HG03378 (cell line): ENCODE data around the gene LRRC1.
"Not testable (repeated sequence)": the region's sequence is repeated elsewhere in the genome, so short reads cannot be mapped to it uniquely, and the experiment has no call there.

Source experiments
- ATAC-seq: cut with Tn5 transposase; IDR thresholded peaks from one replicate; pipeline ENCODE4 v1.9.1; 2021; ENCODE audit warnings: mild to moderate bottlenecking, moderate library complexity; ENCODE audit not compliant: unreplicated experiment

LRRC1 gene

GRCh38 chr6:53792016-53792415, 2.8 kb upstream of the LRRC1 start:
- ATAC-seq = no peak

- no peak for ATAC-seq
Observed at GRCh38 chr6:53792973-53793317, 1.9 kb upstream of the LRRC1 start.

GRCh38 chr6:53793318-53794136, 1.3 kb upstream of the LRRC1 start:
- ATAC-seq = peak; percentile 24

GRCh38 chr6:53794137-53794719, 577 bp upstream of the LRRC1 start:
- peak; percentile 63 for ATAC-seq

DNA sequence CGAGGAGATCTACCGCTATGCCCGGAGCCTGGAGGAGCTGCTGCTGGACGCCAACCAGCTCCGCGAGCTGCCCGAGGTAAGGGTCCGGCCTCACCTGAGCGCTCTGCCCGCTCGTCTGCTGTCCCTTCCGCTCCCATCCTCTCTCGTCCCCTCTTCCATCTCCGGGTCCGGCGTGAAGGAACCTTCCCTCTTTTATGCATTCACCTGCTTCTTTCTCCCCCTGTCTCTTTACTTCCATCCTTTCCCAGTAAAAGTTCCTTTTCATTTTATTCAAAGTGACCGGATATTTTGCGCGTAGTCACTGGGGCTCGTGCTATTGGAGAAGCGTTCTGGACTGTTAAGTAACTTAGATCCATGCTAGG, 516 bp downstream of the LRRC1 start:
- ATAC-seq = no peak

- ATAC-seq = no peak
Observed at GRCh38 chr6:53795702-53796450, 1.1 kb downstream of the LRRC1 start.

- no peak for ATAC-seq
Observed at GRCh38 chr6:53796451-53796780, 1.6 kb downstream of the LRRC1 start.

DNA sequence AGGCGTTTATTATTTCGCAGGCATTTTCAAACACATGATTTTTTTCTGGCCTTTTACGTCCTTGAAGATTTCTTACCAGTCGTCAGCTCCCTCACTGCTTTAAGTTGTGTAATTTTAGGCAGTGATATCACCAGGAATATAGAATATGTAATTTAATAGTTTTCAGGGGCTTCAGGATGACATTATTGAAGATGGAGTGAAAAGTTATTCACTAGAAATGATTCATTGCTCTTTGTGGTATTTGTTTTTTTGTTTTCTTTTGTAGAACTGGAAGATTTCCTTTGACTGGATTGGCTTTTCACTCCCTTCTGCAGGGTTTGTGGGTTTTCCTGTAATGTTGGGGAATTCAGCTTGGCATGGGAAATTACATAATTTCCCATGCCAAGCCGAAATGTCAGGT, 2.0 kb downstream of the LRRC1 start:
- ATAC-seq = no peak

- ATAC-seq = no peak
Observed at GRCh38 chr6:53797304-53797703, 2.5 kb downstream of the LRRC1 start.

DNA sequence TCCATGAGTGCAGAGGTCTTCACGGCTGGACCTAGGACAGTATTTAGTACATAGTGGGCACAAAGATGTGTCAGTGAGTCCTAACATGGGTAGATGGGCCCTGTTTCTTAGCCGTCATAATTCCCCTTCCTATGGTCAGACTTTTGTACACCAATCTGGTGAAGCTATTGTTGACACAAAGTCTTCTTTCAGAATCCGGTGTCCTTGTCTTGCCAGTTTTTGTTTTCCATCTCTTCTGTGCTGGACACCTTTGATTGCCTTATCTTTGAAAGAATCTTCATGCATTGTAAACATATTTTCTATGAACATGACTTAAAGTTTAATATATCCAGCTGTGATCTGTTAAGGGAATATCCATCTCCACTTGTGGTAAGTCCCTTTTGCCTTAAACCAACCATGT, 4.5 kb downstream of the LRRC1 start:
- no peak for ATAC-seq

- ATAC-seq = no peak
Observed at GRCh38 chr6:53801022-53801421, 6.2 kb downstream of the LRRC1 start.

DNA sequence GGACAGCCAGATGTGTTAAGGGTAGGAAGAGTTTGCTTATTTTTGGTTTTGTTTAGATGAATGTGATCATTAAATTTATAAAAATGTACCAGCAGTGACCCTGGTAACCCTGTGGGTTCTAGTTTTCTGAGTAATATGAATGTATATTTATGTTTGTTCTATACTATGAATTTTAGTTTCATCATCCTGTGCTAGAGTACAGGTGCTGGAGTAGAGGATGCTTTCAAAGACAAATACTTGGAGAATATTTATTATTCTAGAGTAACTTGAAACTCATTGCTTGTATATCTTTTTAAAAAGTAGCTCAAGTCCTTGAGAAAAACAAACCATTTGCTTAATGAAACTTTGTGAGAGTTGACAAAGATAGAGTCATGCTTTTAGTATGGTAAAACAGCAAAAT, 7.8 kb downstream of the LRRC1 start:
- no peak for ATAC-seq

DNA sequence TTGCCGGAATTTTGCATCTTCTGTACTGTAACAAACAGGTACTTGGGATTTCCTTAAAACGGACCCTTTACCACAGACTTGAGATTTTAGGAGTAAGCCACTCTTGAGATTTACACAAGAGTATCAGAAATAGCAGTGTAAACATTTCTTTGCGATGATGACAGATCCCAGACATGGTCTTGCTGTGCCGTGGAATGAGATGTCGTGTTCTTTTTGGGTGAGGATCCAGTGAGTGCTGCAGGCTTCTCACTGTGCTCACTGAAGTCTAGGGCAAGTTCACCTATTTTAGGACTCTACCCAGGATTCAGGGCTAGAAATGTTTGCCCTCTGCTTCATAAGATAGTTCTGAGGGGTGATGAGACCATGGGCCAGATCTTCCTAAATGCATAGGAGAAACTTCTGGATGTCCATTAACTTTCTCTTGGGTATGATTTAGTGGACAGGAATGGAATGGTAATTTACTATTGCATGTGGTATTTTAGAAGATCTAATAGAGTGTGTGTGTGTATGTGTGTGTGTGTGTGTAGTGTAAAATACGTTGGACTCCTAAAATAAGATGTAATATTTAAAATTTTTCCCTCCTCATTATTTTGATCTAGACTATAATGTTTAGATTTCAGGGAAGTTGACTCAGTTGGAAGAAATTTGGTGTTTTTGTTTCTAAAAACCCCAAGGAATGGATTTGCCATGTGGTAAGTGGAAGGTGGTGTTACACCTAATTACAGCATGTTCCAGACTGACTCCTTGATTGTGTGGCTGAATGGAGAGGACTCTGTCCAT, 8.5 kb downstream of the LRRC1 start:
- no peak for ATAC-seq

GRCh38 chr6:53805016-53805415, 10.2 kb downstream of the LRRC1 start:
- ATAC-seq = no peak

DNA sequence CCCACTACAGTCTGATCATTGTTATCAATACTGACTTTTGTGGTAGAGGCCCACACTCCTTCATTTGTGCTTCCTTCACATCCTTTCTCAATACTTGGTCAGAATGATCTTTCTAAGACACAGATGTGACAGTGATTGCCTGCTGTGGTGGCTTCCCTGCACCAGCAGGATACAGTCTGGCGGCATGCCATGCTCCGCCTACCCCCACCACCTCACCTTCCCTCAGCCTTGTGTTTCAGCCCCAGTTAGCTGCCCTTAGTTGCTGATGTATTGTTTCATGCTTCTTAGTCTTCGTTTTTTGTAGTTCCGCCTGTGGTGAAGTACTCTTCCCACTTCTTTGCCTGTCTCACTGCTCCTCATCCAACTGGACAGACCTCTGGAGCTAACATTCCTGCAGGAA, 10.9 kb downstream of the LRRC1 start:
- no peak for ATAC-seq

- not testable (repeated sequence) for ATAC-seq
Observed at GRCh38 chr6:53807606-53808005, 12.8 kb downstream of the LRRC1 start.

DNA sequence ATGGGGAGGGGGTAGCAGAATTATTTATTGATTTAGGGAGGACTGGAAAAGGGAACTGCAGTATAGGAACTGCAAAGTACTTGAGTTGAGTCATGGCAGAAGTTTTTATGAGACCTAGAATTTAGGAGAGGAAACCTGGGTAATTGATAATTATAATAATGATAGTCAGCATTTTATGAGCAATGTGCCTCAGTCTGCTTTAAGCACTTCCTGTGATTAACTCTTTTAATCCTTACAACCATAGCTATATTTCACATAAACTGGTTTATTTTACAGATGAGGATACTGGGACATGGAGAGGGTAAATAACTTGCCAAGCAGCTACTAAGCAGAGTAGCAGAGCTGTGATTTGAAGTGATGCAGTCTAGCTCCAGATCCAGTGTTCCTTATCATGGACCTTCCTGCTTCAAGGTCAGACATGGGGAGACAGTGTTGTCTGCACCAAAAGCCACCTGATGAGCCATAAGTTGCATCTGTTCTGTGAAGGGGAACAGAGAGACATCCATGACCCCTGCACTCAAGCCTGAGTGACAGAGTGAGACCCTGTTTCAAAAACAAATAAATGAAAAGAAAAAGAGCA, 13.6 kb downstream of the LRRC1 start:
- ATAC-seq = no peak

GRCh38 chr6:53809691-53810090, 14.9 kb downstream of the LRRC1 start:
- no peak for ATAC-seq

- peak; percentile 94 for ATAC-seq
Observed at GRCh38 chr6:53811082-53811481, 16.3 kb downstream of the LRRC1 start.

- ATAC-seq = no peak
Observed at GRCh38 chr6:53811746-53812145, 16.9 kb downstream of the LRRC1 start.

DNA sequence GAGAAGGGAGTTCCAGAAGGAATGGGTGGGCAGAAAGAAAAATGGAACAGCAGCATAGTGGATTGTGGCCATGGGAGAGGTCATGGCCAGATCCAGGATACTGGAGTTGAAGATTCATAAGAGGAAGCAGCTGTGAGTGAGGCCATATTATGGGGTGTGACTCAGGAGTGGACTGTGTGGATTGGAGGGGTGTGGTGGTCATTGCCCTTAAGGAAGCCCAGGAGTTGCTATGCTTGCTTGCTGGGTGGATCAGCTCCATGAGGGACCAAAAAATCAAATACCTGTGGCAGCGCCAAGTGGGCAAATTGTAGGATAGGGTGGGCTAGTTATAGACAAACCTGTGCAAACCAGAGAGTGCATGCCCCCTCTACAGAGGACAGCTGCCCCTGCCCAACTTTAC, 18.3 kb downstream of the LRRC1 start:
- ATAC-seq = no peak
